Activated T-cell treated with anti-CD3 and anti-CD28 coated beads, Interleukin-2, amount 50 U/mL, for 24 hours (primary cell): ENCODE data around the gene PLBD2.

ENCODE experiments used
- DNase-seq: peaks from one replicate; pipeline ENCODE4 v3.0.0-alpha.2; 2020
- H3K27ac Mint-ChIP-seq: 2 replicates; pipeline ENCODE4 v1.8.0; 2020; ENCODE audit warnings: mild to moderate bottlenecking, mixed read lengths
- H3K27me3 Mint-ChIP-seq: 2 replicates; pipeline ENCODE4 v1.8.0; 2020; ENCODE audit warnings: mixed read lengths
- H3K36me3 Mint-ChIP-seq: 2 replicates; pipeline ENCODE4 v1.8.0; 2020; ENCODE audit warnings: low read depth, mixed read lengths
- H3K4me1 Mint-ChIP-seq: 2 replicates; pipeline ENCODE4 v1.8.0; 2020; ENCODE audit warnings: low read depth, mixed read lengths
- H3K4me3 Mint-ChIP-seq: 2 replicates; pipeline ENCODE4 v1.8.0; 2020; ENCODE audit warnings: mild to moderate bottlenecking, moderate library complexity, mixed read lengths
- H3K9me3 Mint-ChIP-seq: 2 replicates; pipeline ENCODE4 v1.8.0; 2020; ENCODE audit warnings: mixed read lengths

PLBD2 gene

DNA sequence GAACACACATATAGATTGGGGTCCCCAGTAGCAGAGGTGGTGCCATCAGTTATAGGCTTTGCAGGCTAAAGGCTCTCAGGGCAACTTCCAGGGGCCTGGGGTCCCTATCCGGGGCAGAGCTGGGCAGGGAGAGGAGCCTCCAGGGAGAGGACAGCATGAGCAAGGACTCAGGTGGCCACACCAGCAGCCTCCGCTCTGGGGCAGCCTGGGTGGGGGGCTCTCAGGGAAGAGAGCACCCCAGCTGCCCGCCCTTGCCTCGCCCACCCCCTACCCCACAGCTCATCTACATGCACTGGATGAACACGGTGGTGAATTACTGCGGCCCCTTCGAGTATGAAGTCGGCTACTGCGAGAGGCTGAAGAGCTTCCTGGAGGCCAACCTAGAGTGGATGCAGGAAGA lies 14.0 kb downstream of the PLBD2 start:
- Mint-ChIP-seq H3K27ac (no peak overlapping the region), H3K4me3 (no peak overlapping the region), H3K27me3 (no peaks in the 10 kb centered on the region), H3K9me3 (no peaks in the 10 kb centered on the region), H3K4me1 (no peaks in the 10 kb centered on the region), H3K36me3 (peaks cover 71% of the 10 kb centered on the region)
- no peak for DNase-seq

DNA sequence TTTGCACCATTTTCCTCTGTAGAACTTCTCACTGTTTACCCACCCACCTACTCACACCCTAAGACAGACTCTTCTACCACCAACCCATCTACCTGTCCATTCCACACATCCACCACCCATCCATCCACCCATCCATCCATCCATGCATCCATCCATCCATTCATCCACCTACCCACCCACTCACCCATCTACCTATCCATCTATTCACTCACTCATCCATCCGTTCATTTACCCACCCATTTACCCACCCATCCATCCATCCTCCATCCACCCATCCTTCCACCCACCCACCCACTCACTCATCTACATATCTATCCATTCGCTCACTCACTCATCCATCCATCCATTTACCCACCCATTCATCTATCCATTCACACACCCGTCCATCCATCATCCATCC lies 15.1 kb downstream of the PLBD2 start:
- DNase-seq = no peak
- no peak overlapping the region for H3K4me3 Mint-ChIP-seq
- no peaks in the 10 kb centered on the region for H3K9me3 Mint-ChIP-seq
- H3K36me3 Mint-ChIP-seq = peaks cover 72% of the 10 kb centered on the region
- no peaks in the 10 kb centered on the region for H3K4me1 Mint-ChIP-seq
- no peak overlapping the region for H3K27ac Mint-ChIP-seq
- H3K27me3 Mint-ChIP-seq = no peaks in the 10 kb centered on the region

DNA sequence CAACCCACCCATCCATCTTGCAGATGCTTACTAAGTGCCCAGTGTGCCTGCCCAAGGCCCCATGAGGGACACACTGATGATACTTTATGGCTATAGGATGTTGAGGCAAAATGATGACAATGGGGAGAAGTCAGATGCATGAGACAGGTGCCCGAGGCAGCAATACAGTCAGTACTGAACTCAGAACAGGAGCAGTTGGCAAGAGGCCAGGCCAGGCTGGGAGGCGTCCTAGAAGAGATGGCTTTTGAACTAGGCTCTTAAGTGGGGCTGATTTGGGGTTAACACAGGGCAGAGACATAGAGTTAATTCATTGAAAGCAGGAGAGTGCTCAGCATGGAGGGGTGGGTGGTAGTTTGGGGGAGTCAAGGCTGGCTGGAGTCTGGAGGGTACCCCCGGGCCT lies 15.6 kb downstream of the PLBD2 start:
- no peaks in the 10 kb centered on the region for H3K27me3 Mint-ChIP-seq
- H3K36me3 Mint-ChIP-seq = peaks cover 67% of the 10 kb centered on the region
- no peak overlapping the region for H3K4me3 Mint-ChIP-seq
- H3K4me1 Mint-ChIP-seq = no peaks in the 10 kb centered on the region
- no peaks in the 10 kb centered on the region for H3K9me3 Mint-ChIP-seq
- no peak overlapping the region for H3K27ac Mint-ChIP-seq
- no peak for DNase-seq

DNA sequence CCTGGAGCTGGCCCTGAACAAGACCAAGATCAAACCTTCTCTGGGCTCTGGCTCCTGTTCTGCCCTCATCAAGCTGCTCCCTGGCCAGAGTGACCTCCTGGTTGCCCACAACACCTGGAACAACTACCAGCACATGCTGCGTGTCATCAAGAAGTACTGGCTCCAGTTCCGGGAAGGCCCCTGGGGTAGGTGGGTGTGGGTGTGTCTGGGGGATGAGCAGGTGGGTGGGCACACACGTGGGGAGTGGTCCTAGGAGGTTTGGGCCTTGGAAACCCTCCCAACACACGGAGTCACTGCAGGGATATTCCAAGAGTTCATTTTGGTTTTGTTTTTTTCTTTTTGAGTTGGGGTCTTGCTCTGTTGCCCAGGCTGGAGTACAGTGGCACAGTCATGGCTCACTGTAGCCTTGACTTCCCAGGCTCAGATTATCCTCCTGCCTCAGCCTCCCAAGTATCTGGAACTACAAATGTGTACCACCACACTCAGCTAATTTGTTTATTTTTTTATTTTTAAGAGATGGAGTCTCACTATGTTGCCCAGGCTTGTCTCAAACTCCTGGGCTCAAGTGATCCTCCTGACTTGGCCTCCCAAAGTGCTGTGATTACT lies 16.5 kb downstream of the PLBD2 start:
- no peak overlapping the region for H3K27ac Mint-ChIP-seq
- no peaks in the 10 kb centered on the region for H3K4me1 Mint-ChIP-seq
- H3K36me3 Mint-ChIP-seq = peaks cover 64% of the 10 kb centered on the region
- no peak for DNase-seq
- H3K4me3 Mint-ChIP-seq = no peak overlapping the region
- H3K9me3 Mint-ChIP-seq = no peaks in the 10 kb centered on the region
- no peaks in the 10 kb centered on the region for H3K27me3 Mint-ChIP-seq

DNA sequence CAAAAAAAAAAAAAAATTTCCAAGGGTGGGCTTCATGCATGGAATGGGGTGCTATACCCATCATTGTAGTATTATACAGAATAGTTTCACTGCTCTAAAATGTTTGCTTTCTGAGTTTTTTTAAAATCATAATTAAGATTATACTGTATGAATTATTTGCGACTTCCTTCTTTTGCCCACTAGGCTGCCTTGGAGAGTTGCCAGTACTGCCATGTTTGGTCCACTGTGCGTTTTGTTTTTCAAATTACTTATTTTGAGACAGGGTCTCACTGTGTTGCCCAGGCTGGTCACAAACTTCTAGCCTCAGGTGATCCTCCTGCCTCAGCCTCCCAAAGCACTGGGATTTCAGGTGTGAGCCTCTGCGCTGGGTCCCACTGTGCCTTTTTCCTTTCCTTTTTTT lies 19.9 kb downstream of the PLBD2 start:
- Mint-ChIP-seq H3K27ac (no peak overlapping the region), H3K9me3 (no peaks in the 10 kb centered on the region), H3K4me1 (no peaks in the 10 kb centered on the region), H3K27me3 (no peaks in the 10 kb centered on the region), H3K4me3 (no peak overlapping the region), H3K36me3 (peaks cover 63% of the 10 kb centered on the region)
- DNase-seq = no peak

DNA sequence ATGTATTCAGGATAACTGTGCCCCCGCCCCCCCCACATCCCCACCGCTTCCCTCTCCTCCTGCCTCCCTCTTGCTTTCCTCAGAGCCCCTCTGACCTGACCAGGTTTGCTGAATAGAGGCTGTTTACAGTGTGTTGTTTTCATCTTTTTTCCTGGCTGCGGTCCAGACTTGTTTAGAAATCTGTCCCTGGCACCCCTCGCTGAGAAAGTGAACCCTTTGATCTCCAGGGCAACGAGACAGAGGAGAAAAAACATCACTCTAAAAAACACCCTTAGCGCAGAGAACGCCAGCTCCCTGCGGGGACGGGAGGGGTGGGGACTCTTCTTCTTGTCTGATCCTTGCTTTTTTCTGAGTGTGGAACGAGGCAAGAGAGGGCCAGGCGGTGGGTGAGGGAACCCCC lies 22.8 kb downstream of the PLBD2 start:
- no peak for DNase-seq
- no peak overlapping the region for H3K27ac Mint-ChIP-seq
- no peaks in the 10 kb centered on the region for H3K27me3 Mint-ChIP-seq
- H3K4me1 Mint-ChIP-seq = no peaks in the 10 kb centered on the region
- peaks cover 64% of the 10 kb centered on the region for H3K36me3 Mint-ChIP-seq
- no peaks in the 10 kb centered on the region for H3K9me3 Mint-ChIP-seq
- H3K4me3 Mint-ChIP-seq = no peak overlapping the region

DNA sequence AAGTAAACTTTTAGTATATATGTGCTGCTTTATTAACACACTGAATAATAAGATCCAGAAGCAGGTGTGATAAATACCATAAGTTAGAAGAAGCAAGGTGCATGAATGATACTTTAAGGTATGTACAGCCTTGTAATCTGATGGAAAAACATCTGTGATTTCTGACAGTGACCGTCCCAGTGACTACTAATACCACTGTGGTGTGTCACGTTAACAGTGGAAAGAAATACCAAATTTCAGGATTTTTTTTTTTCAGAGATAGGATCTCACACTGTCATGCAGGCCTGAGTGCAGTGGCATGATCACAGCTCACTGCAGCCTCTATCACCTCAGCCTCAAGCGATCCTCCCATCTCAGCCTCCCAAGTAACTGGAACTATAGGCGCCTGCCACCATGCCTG lies 23.8 kb downstream of the PLBD2 start:
- Mint-ChIP-seq H3K4me1 (no peaks in the 10 kb centered on the region), H3K36me3 (peaks cover 62% of the 10 kb centered on the region), H3K27me3 (no peaks in the 10 kb centered on the region), H3K27ac (no peak overlapping the region), H3K9me3 (no peaks in the 10 kb centered on the region), H3K4me3 (no peak overlapping the region)
- no peak for DNase-seq

DNA sequence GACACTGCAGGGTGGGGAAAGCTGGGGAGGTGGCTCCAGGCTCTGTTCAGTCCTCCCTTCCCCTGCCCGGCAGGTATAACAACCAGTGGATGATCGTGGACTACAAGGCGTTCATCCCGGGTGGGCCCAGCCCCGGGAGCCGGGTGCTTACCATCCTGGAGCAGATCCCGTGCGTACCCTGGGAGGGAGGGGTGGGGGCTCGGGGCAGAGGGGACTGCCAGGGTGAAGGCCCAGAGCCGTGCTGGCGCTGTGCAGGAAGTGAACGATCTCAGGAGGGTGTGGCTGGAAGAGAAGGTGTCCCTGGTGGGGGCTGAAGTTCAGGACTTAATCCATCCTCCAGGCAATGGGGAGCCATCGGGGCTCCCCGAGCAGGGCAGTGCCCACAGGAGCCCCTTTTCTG lies 26.4 kb downstream of the PLBD2 start:
- Mint-ChIP-seq H3K9me3 (no peaks in the 10 kb centered on the region), H3K27me3 (no peaks in the 10 kb centered on the region), H3K36me3 (peaks cover 66% of the 10 kb centered on the region), H3K4me1 (no peaks in the 10 kb centered on the region), H3K4me3 (no peak overlapping the region), H3K27ac (no peak overlapping the region)
- no peak for DNase-seq

DNA sequence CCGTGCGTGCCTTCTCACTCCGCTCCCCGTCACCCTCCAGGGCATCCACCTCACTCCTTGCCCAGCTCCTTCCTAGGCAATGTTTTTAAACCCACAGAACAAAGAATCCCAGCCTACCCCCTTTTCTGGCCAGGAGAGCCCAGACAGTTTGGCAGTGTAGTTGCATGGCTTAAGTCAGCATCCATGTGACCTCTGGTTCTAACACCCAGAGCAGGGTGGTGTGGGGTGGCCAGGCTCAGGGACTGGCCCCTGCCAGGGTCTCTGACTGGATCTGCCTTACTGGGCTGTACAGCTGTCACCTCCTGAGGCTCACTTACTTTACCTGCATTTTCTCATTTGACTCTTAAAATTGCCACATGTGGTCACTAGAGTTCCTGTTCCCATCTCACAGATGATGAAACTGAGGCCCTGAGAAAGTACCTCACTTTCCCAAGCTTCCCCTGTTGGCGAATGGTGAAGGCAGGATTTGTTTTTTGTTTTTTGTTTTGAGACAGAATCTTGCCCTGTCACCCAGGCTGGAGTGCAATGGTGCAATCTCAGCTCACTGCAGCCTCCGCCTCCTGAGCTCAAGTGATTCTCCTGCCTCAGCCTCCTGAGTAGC lies 27.0 kb downstream of the PLBD2 start:
- H3K27me3 Mint-ChIP-seq = no peaks in the 10 kb centered on the region
- peak overlapping the region; percentile 6 for H3K27ac Mint-ChIP-seq
- DNase-seq = no peak
- no peaks in the 10 kb centered on the region for H3K4me1 Mint-ChIP-seq
- H3K9me3 Mint-ChIP-seq = no peaks in the 10 kb centered on the region
- H3K36me3 Mint-ChIP-seq = peaks cover 64% of the 10 kb centered on the region
- no peak overlapping the region for H3K4me3 Mint-ChIP-seq

DNA sequence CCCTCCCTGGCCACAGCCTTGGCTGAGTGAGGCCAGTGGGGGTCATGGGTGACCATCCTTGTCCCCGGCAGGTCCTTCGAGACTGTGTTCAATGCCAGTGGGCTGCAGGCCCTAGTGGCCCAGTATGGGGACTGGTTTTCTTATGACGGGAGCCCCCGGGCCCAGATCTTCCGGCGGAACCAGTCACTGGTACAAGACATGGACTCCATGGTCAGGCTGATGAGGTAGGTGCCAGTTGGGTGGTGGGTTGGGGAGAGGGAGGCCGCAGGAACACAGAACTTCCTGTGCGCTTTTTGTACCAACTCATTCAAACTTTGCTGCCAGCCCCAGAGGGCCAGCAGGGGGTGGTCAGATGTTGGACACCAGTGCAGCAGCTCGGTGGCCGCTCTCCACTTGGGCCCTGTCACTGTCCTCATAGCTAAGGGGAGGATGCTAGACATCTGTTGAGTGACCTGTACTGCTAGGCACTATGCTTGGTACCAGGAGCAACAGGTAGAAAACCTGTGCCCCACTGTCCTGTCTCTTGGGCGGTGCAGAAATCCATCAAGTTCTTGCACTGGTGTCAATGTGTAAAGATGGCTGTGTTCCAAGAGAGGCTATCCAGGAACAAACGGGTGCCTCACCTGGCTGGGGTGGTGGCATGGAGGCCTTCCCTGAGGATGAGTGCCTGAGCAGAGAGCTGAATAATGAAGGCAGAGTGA lies 28.6 kb downstream of the PLBD2 start:
- Mint-ChIP-seq H3K9me3 (no peaks in the 10 kb centered on the region), H3K36me3 (peaks cover 57% of the 10 kb centered on the region), H3K4me1 (no peaks in the 10 kb centered on the region), H3K4me3 (no peak overlapping the region), H3K27me3 (no peaks in the 10 kb centered on the region), H3K27ac (no peak overlapping the region)
- DNase-seq = no peak

DNA sequence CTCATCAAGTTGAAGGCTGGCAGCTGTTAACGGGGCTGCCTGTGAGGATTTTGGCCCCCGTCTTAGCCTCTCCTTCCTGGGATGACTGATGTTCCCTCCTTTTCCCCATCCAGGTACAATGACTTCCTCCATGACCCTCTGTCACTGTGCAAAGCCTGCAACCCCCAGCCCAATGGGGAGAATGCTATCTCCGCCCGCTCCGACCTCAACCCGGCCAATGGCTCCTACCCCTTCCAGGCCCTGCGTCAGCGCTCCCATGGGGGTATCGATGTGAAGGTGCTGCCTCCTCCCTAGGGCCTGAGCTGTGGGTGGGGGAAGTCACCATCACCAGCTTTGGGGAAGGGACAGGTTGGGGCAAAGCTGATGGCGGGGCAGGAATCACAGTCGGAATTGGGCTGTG lies 29.2 kb downstream of the PLBD2 start:
- H3K27me3 Mint-ChIP-seq = no peaks in the 10 kb centered on the region
- H3K4me3 Mint-ChIP-seq = no peak overlapping the region
- H3K36me3 Mint-ChIP-seq = peaks cover 53% of the 10 kb centered on the region
- H3K4me1 Mint-ChIP-seq = no peaks in the 10 kb centered on the region
- H3K27ac Mint-ChIP-seq = no peak overlapping the region
- DNase-seq = no peak
- no peaks in the 10 kb centered on the region for H3K9me3 Mint-ChIP-seq

DNA sequence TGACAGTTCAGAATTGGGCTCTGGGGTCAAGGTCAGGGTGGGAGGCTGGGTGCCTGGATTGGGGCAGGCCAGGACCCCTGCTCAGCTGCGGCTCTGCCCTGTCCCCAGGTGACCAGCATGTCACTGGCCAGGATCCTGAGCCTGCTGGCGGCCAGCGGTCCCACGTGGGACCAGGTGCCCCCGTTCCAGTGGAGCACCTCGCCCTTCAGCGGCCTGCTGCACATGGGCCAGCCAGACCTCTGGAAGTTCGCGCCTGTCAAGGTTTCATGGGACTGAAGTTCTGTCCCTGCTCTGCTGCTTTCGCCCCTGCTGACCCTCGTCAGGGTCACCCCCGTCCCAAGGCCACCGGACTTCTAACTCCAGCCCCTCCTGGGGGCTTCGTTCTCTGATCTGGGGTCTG lies 30.0 kb downstream of the PLBD2 start:
- Mint-ChIP-seq H3K27ac (no peak overlapping the region), H3K9me3 (no peaks in the 10 kb centered on the region), H3K4me3 (no peak overlapping the region), H3K36me3 (peaks cover 51% of the 10 kb centered on the region), H3K4me1 (no peaks in the 10 kb centered on the region), H3K27me3 (no peaks in the 10 kb centered on the region)
- no peak for DNase-seq

DNA sequence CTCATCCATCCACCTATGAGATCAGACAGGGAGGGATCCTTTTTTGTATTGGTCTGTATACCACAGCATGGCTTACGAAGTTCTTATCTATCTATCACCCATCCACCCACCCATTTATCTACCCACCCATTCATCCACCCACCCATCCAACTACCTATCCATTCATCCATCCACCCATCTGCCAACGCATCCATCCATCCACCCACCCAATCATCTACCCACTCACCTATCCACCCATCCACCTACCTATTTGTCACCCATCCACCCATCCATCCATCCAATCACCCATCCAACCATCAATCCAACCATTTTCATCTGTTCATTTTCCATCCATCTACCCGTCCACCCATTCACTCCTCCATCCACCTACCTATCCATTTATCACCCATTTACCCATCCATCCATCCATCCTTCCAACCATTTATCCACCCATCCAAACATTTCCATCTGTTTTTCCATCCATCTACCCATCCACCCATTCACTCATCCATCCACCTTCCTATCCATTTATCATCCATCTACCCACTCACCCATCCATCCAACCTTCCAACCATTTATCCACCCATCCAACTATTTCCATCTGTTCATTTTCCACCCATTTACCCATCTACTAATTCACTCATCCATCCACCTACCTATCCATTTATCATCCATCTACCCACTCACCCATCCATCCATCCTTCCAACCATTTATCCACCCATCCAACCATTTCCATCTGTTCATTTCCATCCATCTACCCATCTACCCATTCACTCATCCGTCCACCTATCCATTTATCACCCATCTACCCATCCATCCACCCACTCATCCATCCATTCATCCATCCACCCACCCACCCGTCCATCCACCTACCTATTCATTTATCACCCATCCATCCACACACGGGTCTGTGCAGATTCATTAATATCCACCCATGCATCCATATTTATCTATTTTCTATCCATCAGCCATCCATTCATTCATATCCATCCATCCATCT lies 32.0 kb downstream of the PLBD2 start:
- H3K27me3 Mint-ChIP-seq = no peaks in the 10 kb centered on the region
- no peak overlapping the region for H3K27ac Mint-ChIP-seq
- no peak overlapping the region for H3K4me3 Mint-ChIP-seq
- no peak for DNase-seq
- peaks cover 36% of the 10 kb centered on the region for H3K36me3 Mint-ChIP-seq
- H3K4me1 Mint-ChIP-seq = no peaks in the 10 kb centered on the region
- no peaks in the 10 kb centered on the region for H3K9me3 Mint-ChIP-seq

DNA sequence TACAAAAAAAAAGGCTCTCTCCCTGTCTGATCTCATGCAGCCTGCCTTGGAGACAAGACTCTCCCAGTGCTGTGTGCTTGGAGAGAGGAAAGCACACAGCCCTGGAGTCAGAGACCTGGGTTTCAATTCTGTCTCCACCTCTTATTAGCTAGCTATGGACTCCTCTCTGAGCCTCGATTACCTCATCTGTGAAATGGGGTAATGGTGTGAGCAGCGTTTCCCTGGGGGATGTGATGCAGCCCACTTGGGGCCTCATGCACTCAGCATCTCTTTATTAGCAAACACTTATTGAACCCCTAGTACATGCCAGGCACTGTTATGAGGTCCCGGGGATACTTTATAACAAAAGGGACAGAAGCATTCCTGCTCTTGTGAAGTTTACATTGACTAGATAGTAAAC lies 32.8 kb downstream of the PLBD2 start:
- no peak overlapping the region for H3K27ac Mint-ChIP-seq
- H3K27me3 Mint-ChIP-seq = no peaks in the 10 kb centered on the region
- H3K36me3 Mint-ChIP-seq = peaks cover 30% of the 10 kb centered on the region

More for the DNA sequence above, 32.8 kb downstream of the PLBD2 start:
- no peaks in the 10 kb centered on the region for H3K9me3 Mint-ChIP-seq
- no peak overlapping the region for H3K4me3 Mint-ChIP-seq
- no peaks in the 10 kb centered on the region for H3K4me1 Mint-ChIP-seq
- no peak for DNase-seq
